WTC11 (cell line): Measurements from ENCODE around the gene SMIM29. TPM values are rescaled to one million over a fixed set of nuclear protein-coding genes. Genes with fewer than 3 reads are reported as not detected.

ENCODE experiments used
- ATF1 ChIP-seq: sonication (generic); formaldehyde crosslinking; IDR thresholded peaks from 2 replicates; pipeline ENCODE4 v1.8.1; 2023; ENCODE audit warnings: mild to moderate bottlenecking, moderate library complexity, missing genetic modification reagents
- ATF2 ChIP-seq: sonication (generic); formaldehyde crosslinking; IDR thresholded peaks from 2 replicates; pipeline ENCODE4 v1.8.1; 2022; ENCODE audit warnings: low read depth, missing genetic modification reagents, borderline replicate concordance
- ATF6 ChIP-seq: sonication (generic); formaldehyde crosslinking; IDR thresholded peaks from 2 replicates; pipeline ENCODE4 v1.8.1; 2023; ENCODE audit warnings: mild to moderate bottlenecking, missing genetic modification reagents
- CREM ChIP-seq: sonication (generic); formaldehyde crosslinking; IDR thresholded peaks from 2 replicates; pipeline ENCODE4 v1.8.1; 2022; ENCODE audit warnings: mild to moderate bottlenecking, missing genetic modification reagents, moderate library complexity
- E2F5 ChIP-seq: sonication (generic); formaldehyde crosslinking; IDR thresholded peaks from 2 replicates; pipeline ENCODE4 v1.8.1; 2022; ENCODE audit warnings: mild to moderate bottlenecking, moderate library complexity, missing genetic modification reagents
- FOXK1 ChIP-seq: sonication (generic); formaldehyde crosslinking; IDR thresholded peaks from 2 replicates; pipeline ENCODE4 v1.8.0; 2022; ENCODE audit warnings: mild to moderate bottlenecking, moderate library complexity, missing genetic modification reagents
- FOXP4 ChIP-seq: sonication (generic); formaldehyde crosslinking; IDR thresholded peaks from 2 replicates; pipeline ENCODE4 v1.8.0; 2022; ENCODE audit warnings: mild to moderate bottlenecking, missing genetic modification reagents
- JAZF1 ChIP-seq: fragments of 250-450 bp; sonication (Bioruptor Pico); IDR thresholded peaks from 2 replicates; pipeline ENCODE4 v1.9.0; 2021; ENCODE audit warnings: moderate library complexity, mild to moderate bottlenecking, inconsistent platforms
- MLX ChIP-seq: sonication (generic); formaldehyde crosslinking; IDR thresholded peaks from 2 replicates; pipeline ENCODE4 v1.8.1; 2023; ENCODE audit warnings: mild to moderate bottlenecking, missing genetic modification reagents, moderate library complexity
- NFATC4 ChIP-seq: fragments of 250-450 bp; sonication (Bioruptor Pico); IDR thresholded peaks from 2 replicates; pipeline ENCODE4 v1.9.0; 2021; ENCODE audit warnings: mild to moderate bottlenecking
- RELA ChIP-seq: sonication (generic); formaldehyde crosslinking; IDR thresholded peaks from 2 replicates; pipeline ENCODE4 v1.8.1; 2022; ENCODE audit warnings: missing genetic modification reagents, mild to moderate bottlenecking, borderline replicate concordance
- SP1 ChIP-seq: sonication (generic); formaldehyde crosslinking; conservative IDR thresholded peaks from 2 replicates; pipeline ENCODE4 v1.8.1; 2022; ENCODE audit warnings: missing genetic modification reagents
- STAT6 ChIP-seq: sonication (generic); formaldehyde crosslinking; conservative IDR thresholded peaks from 2 replicates; pipeline ENCODE4 v1.8.1; 2023; ENCODE audit warnings: mild to moderate bottlenecking, low read depth, missing genetic modification reagents, moderate library complexity
- TCF7 ChIP-seq: sonication (generic); formaldehyde crosslinking; IDR thresholded peaks from 2 replicates; pipeline ENCODE4 v1.8.0; 2022; ENCODE audit warnings: mild to moderate bottlenecking, low read depth, missing genetic modification reagents, moderate library complexity
- TEAD4 ChIP-seq: sonication (generic); formaldehyde crosslinking; IDR thresholded peaks from 2 replicates; pipeline ENCODE4 v1.8.0; 2022; ENCODE audit warnings: mild to moderate bottlenecking, missing genetic modification reagents
- USF1 ChIP-seq: sonication (generic); formaldehyde crosslinking; IDR thresholded peaks from 2 replicates; pipeline ENCODE4 v1.8.0; 2022; ENCODE audit warnings: mild to moderate bottlenecking, missing genetic modification reagents
- ZNF138 ChIP-seq: sonication (generic); formaldehyde crosslinking; conservative IDR thresholded peaks from 2 replicates; pipeline ENCODE4 v1.8.1; 2022; ENCODE audit warnings: mild to moderate bottlenecking, moderate library complexity, missing genetic modification reagents
- ZNF317 ChIP-seq: sonication (generic); formaldehyde crosslinking; IDR thresholded peaks from 2 replicates; pipeline ENCODE4 v1.8.1; 2023; ENCODE audit warnings: low read depth, mild to moderate bottlenecking, moderate library complexity, missing genetic modification reagents, borderline replicate concordance
- ZNF396 ChIP-seq: fragments of 250-450 bp; sonication (Bioruptor Pico); IDR thresholded peaks from 2 replicates; pipeline ENCODE4 v1.8.0; 2021; ENCODE audit warnings: mild to moderate bottlenecking, moderate library complexity, borderline replicate concordance
- ZNF425 ChIP-seq: fragments of 250-450 bp; sonication (Bioruptor Pico); conservative IDR thresholded peaks from 2 replicates; pipeline ENCODE4 v1.9.0; 2021; ENCODE audit warnings: mild to moderate bottlenecking
- ZNF671 ChIP-seq: fragments of 250-450 bp; sonication (Bioruptor Pico); IDR thresholded peaks from 2 replicates; pipeline ENCODE4 v1.8.0; 2021; ENCODE audit warnings: mild to moderate bottlenecking
- ZSCAN18 ChIP-seq: fragments of 250-450 bp; sonication (Bioruptor Pico); IDR thresholded peaks from 2 replicates; pipeline ENCODE4 v2.1.2; 2022; ENCODE audit warnings: mild to moderate bottlenecking, moderate library complexity
- total RNA-seq: library from RNA; stranded (reverse); gene quantifications from 3 replicates; pipeline ENCODE4 v1.2.3, GENCODE V29; 2021

SMIM29 gene
- total RNA-seq, 1 experiment from 2014 or later: 11.7 TPM

- no peak for TF ChIP-seq ATF6 (CRISPR knock-in tag)
- TF ChIP-seq TEAD4 (CRISPR knock-in tag): no peak
- TF ChIP-seq ZNF425 (CRISPR knock-in tag): 0 out of 2 replicates have a peak, but pooled peaks have one; percentile 64
- no peak for TF ChIP-seq ATF1 (CRISPR knock-in tag)
- TF ChIP-seq ATF2: 0 out of 2 replicates have a peak, but pooled peaks have one; percentile 49
- TF ChIP-seq ZSCAN18 (CRISPR knock-in tag): no peak
- TF ChIP-seq JAZF1 (CRISPR knock-in tag): no peak
- peak; percentile 86 for TF ChIP-seq E2F5 (CRISPR knock-in tag)
- TF ChIP-seq ZNF396: no peak
- TF ChIP-seq MLX: peak; percentile 29; the same call in 1 of the 2 replicates
- peak; percentile 67; the same call in 1 of the 2 replicates for TF ChIP-seq ZNF671 (CRISPR knock-in tag)
- TF ChIP-seq RELA (CRISPR knock-in tag): 0 out of 2 replicates have a peak, but pooled peaks have one; percentile 17
- TF ChIP-seq ZNF138 (CRISPR knock-in tag): no peak
- peak; percentile 66; the same call in 1 of the 2 replicates for TF ChIP-seq TCF7 (CRISPR knock-in tag)
- TF ChIP-seq NFATC4 (CRISPR knock-in tag): peak; percentile 89
- TF ChIP-seq SP1: peak; percentile 87
- TF ChIP-seq ZNF317 (CRISPR knock-in tag): 0 out of 2 replicates have a peak, but pooled peaks have one; percentile 17
- TF ChIP-seq CREM (CRISPR knock-in tag): peak; percentile 60; the same call in 1 of the 2 replicates
- peak; percentile 70 for TF ChIP-seq FOXK1 (CRISPR knock-in tag)
- TF ChIP-seq FOXP4 (CRISPR knock-in tag): peak; percentile 92
- peak; percentile 32; the same call in 1 of the 2 replicates for TF ChIP-seq USF1
- TF ChIP-seq STAT6: no peak
Measured at GRCh38 chr6:34236443-34237315, 12.1 kb downstream of the SMIM29 start, which contains the start of gene HMGA1 (continued).
